H9 (cell line): ENCODE results near the gene INSR. TPM values are rescaled to one million over a fixed set of nuclear protein-coding genes. Genes with fewer than 3 reads are reported as not detected.

Source experiments
- DNase-seq: peaks from one replicate; pipeline ENCODE4 v3.0.0-alpha.2; 2017
- H2AFZ ChIP-seq: one replicate; pipeline ENCODE4 v1.6.1; 2013; ENCODE audit warnings: mild to moderate bottlenecking, low read length, control low read depth, moderate library complexity
- H2AK5ac ChIP-seq: 2 replicates; pipeline ENCODE4 v1.6.1; 2013; ENCODE audit warnings: low read length, control low read depth, mixed read lengths; ENCODE audit not compliant: insufficient read length
- H2BK120ac ChIP-seq: one replicate; pipeline ENCODE4 v1.6.1; 2013; ENCODE audit warnings: low read depth, mild to moderate bottlenecking, low read length, control low read depth, inconsistent platforms; ENCODE audit not compliant: poor library complexity, severe bottlenecking
- H2BK12ac ChIP-seq: 2 replicates; pipeline ENCODE4 v1.6.1; 2013; ENCODE audit warnings: low read length, control low read depth, mixed read lengths, low read depth; ENCODE audit not compliant: insufficient read length
- H2BK15ac ChIP-seq: 2 replicates; pipeline ENCODE4 v1.6.1; 2013; ENCODE audit warnings: low read depth, low read length, control low read depth
- H2BK20ac ChIP-seq: one replicate; pipeline ENCODE4 v1.6.1; 2013; ENCODE audit warnings: low read depth, mild to moderate bottlenecking, low read length, control low read depth, inconsistent platforms; ENCODE audit not compliant: poor library complexity, severe bottlenecking
- H2BK5ac ChIP-seq: 2 replicates; pipeline ENCODE4 v1.6.1; 2013; ENCODE audit warnings: low read length, control low read depth, mixed read lengths; ENCODE audit not compliant: insufficient read length
- H3K14ac ChIP-seq: 2 replicates; pipeline ENCODE4 v1.6.1; 2013; ENCODE audit warnings: low read length, control low read depth; ENCODE audit not compliant: insufficient read depth
- H3K18ac ChIP-seq: 2 replicates; pipeline ENCODE4 v1.6.1; 2013; ENCODE audit warnings: low read depth, mild to moderate bottlenecking, mixed read lengths, low read length, control low read depth; ENCODE audit not compliant: insufficient read length
- H3K23ac ChIP-seq: 2 replicates; pipeline ENCODE4 v1.6.1; 2013; ENCODE audit warnings: low read length, control low read depth, mixed read lengths, low read depth; ENCODE audit not compliant: insufficient read length
- H3K23me2 ChIP-seq: 2 replicates; pipeline ENCODE4 v1.6.1; 2013; ENCODE audit warnings: low read depth, mild to moderate bottlenecking, mixed read lengths, low read length, control low read depth; ENCODE audit not compliant: insufficient read length, poor library complexity, severe bottlenecking
- H3K27ac ChIP-seq: 2 replicates; pipeline ENCODE4 v1.5.1; 2013; ENCODE audit warnings: low read length, control low read depth, mixed read lengths, low read depth; ENCODE audit not compliant: insufficient read length
- H3K27me3 ChIP-seq: 2 replicates; pipeline ENCODE4 v1.6.1; 2013; ENCODE audit warnings: low read length, control low read depth, inconsistent platforms; ENCODE audit not compliant: insufficient read depth
- H3K4ac ChIP-seq: 2 replicates; pipeline ENCODE4 v1.6.1; 2013; ENCODE audit warnings: low read depth, mild to moderate bottlenecking, control low read depth, inconsistent platforms, low read length, moderate library complexity
- H3K4me1 ChIP-seq: 2 replicates; pipeline ENCODE4 v1.6.1; 2013; ENCODE audit warnings: low read length, control low read depth, inconsistent platforms; ENCODE audit not compliant: insufficient read depth
- H3K4me2 ChIP-seq: 2 replicates; pipeline ENCODE4 v1.6.1; 2013; ENCODE audit warnings: low read length, control low read depth, mixed read lengths; ENCODE audit not compliant: insufficient read length, insufficient read depth
- H3K56ac ChIP-seq: 2 replicates; pipeline ENCODE4 v1.6.1; 2013; ENCODE audit warnings: low read depth, mild to moderate bottlenecking, mixed read lengths, low read length, control low read depth; ENCODE audit not compliant: insufficient read length
- H3K79me1 ChIP-seq: 2 replicates; pipeline ENCODE4 v1.6.1; 2013; ENCODE audit warnings: low read depth, mild to moderate bottlenecking, moderate library complexity, low read length, control low read depth, inconsistent platforms; ENCODE audit not compliant: insufficient read depth, poor library complexity, severe bottlenecking
- H3K79me2 ChIP-seq: 2 replicates; pipeline ENCODE4 v1.6.1; 2013; ENCODE audit warnings: low read length, control low read depth, inconsistent platforms; ENCODE audit not compliant: insufficient read depth
- H3K9ac ChIP-seq: 2 replicates; pipeline ENCODE4 v1.6.1; 2013; ENCODE audit warnings: low read length, control low read depth, mixed read lengths; ENCODE audit not compliant: insufficient read length; ENCODE audit errors: extremely low read depth
- H3K9me3 ChIP-seq: one replicate; pipeline ENCODE4 v1.6.1; 2013; ENCODE audit warnings: low read depth, low read length, inconsistent platforms; ENCODE audit not compliant: control insufficient read depth
- H3T11ph ChIP-seq: one replicate; pipeline ENCODE4 v1.6.1; 2013; ENCODE audit warnings: mild to moderate bottlenecking, low read length, control low read depth, inconsistent platforms
- H4K20me1 ChIP-seq: one replicate; pipeline ENCODE4 v1.6.1; 2013; ENCODE audit not compliant: control insufficient read depth, insufficient read length, insufficient read depth
- H4K5ac ChIP-seq: 2 replicates; pipeline ENCODE4 v1.6.1; 2013; ENCODE audit warnings: low read depth, mild to moderate bottlenecking, mixed read lengths, low read length, control low read depth; ENCODE audit not compliant: insufficient read length
- H4K8ac ChIP-seq: replicated peaks from 2 replicates; pipeline ENCODE4 v1.6.1; 2013; ENCODE audit warnings: low read length, control low read depth, mixed read lengths, low read depth; ENCODE audit not compliant: insufficient read length
- H4K91ac ChIP-seq: 2 replicates; pipeline ENCODE4 v1.6.1; 2013; ENCODE audit warnings: low read depth, mild to moderate bottlenecking, moderate library complexity, mixed read lengths, low read length, control low read depth; ENCODE audit not compliant: insufficient read length
- H3K27ac Mint-ChIP-seq, 3 experiments: 2 replicates in 2 of 3; 3 replicates in 1 of 3; pipeline ENCODE4 v1.8.0; 2020 to 2021; ENCODE audit warnings: mixed read lengths in 3 of 3, mild to moderate bottlenecking in 1 of 3, moderate library complexity in 1 of 3
- H3K27me3 Mint-ChIP-seq: 2 replicates; pipeline ENCODE4 v1.8.0; 2021; ENCODE audit warnings: low read depth, mild to moderate bottlenecking, moderate library complexity, mixed read lengths
- H3K36me3 Mint-ChIP-seq, 3 experiments: 2 replicates in 2 of 3; 3 replicates in 1 of 3; pipeline ENCODE4 v1.8.0; 2020 to 2021; ENCODE audit warnings: low read depth in 3 of 3, mixed read lengths in 3 of 3; ENCODE audit not compliant: insufficient read depth in 1 of 3
- H3K4me1 Mint-ChIP-seq, 2 experiments: 2 replicates each; pipeline ENCODE4 v1.8.0; 2020; ENCODE audit warnings: mixed read lengths in 2 of 2
- H3K4me3 Mint-ChIP-seq, 2 experiments: 2 replicates in 1 of 2; 3 replicates in 1 of 2; pipeline ENCODE4 v1.8.0; 2020 to 2021; ENCODE audit warnings: mild to moderate bottlenecking in 2 of 2, mixed read lengths in 2 of 2, moderate library complexity in 1 of 2
- H3K9me3 Mint-ChIP-seq, 2 experiments: 2 replicates in 1 of 2; 3 replicates in 1 of 2; pipeline ENCODE4 v1.8.0; 2020; ENCODE audit warnings: mild to moderate bottlenecking in 2 of 2, mixed read lengths in 2 of 2, moderate library complexity in 1 of 2
- WGBS: extraction: QIAGEN DNeasy Blood & Tissue Kit; methylation state at CpG from one replicate; pipeline ENCODE4 v1.1.7; 2013; ENCODE audit warnings: missing lambda C conversion rate, low lambda C conversion rate, mixed read lengths; ENCODE audit not compliant: insufficient read length; ENCODE audit errors: extremely low coverage; 5-methylcytosine and 5-hydroxymethylcytosine counted together
- total RNA-seq: library from RNA; stranded (reverse); gene quantifications from 2 replicates; pipeline ENCODE4 v1.2.1, GENCODE V29; 2021
- TF ChIP-seq, protein P1 (sequence below): fragments of 200-600 bp; sonication (generic); conservative IDR thresholded peaks from 3 replicates; pipeline ENCODE4 v1.8.0; 2021; ENCODE audit warnings: antibody characterized with exemption, mild to moderate bottlenecking

INSR gene
- total RNA-seq, 1 experiment from 2014 or later = 39.8 TPM

GRCh38 chr19:7238051-7238450 is 56.2 kb downstream of the INSR start:
- DNase-seq = no peak
- H3K36me3 Mint-ChIP-seq = peaks cover 3 to 14% (median 6%) of the 10 kb centered on the region in 3 experiments; a peak in 6 of 7 replicates

More at GRCh38 chr19:7238051-7238450, 56.2 kb downstream of the INSR start:
- Histone ChIP-seq H2AFZ (no peak overlapping the region), H3K23me2 (no peaks in the 10 kb centered on the region), H3K18ac (no peak overlapping the region), H3K56ac (no peak overlapping the region), H2BK15ac (no peak overlapping the region), H3K9ac (no peak overlapping the region), H3K4ac (no peak overlapping the region), H4K5ac (no peak overlapping the region), H2BK120ac (no peak overlapping the region), H3K4me2 (no peak overlapping the region), H3K23ac (no peak overlapping the region), H3K9me3 (peaks cover 7% of the 10 kb centered on the region), H3K4me1 (no peaks in the 10 kb centered on the region), H4K91ac (no peak overlapping the region), H3K79me2 (no peaks in the 10 kb centered on the region), H3K79me1 (peaks cover 3% of the 10 kb centered on the region), H2AK5ac (no peak overlapping the region), H2BK20ac (no peak overlapping the region), H4K20me1 (no peaks in the 10 kb centered on the region), H3K27ac (no peak overlapping the region), H2BK12ac (no peak overlapping the region), H3K14ac (no peak overlapping the region), H3K27me3 (no peaks in the 10 kb centered on the region), H2BK5ac (no peak overlapping the region), H4K8ac (no peak overlapping the region), H3T11ph (no peak overlapping the region)
- WGBS = no CpG with 5 or more reads among the region's 4 CpGs
- Mint-ChIP-seq H3K4me1 (peaks cover 0 to 3% of the 10 kb centered on the region in 2 experiments; a peak in 1 of 4 replicates), H3K27ac (no peak overlapping the region), H3K27me3 (no peaks in the 10 kb centered on the region), H3K9me3 (peaks cover 12 to 18% of the 10 kb centered on the region in 2 experiments), H3K4me3 (no peak overlapping the region)
- TF ChIP-seq, protein P1, sequence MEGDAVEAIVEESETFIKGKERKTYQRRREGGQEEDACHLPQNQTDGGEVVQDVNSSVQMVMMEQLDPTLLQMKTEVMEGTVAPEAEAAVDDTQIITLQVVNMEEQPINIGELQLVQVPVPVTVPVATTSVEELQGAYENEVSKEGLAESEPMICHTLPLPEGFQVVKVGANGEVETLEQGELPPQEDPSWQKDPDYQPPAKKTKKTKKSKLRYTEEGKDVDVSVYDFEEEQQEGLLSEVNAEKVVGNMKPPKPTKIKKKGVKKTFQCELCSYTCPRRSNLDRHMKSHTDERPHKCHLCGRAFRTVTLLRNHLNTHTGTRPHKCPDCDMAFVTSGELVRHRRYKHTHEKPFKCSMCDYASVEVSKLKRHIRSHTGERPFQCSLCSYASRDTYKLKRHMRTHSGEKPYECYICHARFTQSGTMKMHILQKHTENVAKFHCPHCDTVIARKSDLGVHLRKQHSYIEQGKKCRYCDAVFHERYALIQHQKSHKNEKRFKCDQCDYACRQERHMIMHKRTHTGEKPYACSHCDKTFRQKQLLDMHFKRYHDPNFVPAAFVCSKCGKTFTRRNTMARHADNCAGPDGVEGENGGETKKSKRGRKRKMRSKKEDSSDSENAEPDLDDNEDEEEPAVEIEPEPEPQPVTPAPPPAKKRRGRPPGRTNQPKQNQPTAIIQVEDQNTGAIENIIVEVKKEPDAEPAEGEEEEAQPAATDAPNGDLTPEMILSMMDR = no peak
